Progenitor cell of endocrine pancreas (in vitro differentiated cells): ENCODE data around the gene ADCY10. TPM values are rescaled to one million over a fixed set of nuclear protein-coding genes. Genes with fewer than 3 reads are reported as not detected.

ENCODE experiments used
- DNase-seq: peaks from one replicate; pipeline ENCODE4 v3.0.0; 2021; ENCODE audit warnings: low spot score; ENCODE audit not compliant: unreplicated experiment
- H3K27ac Mint-ChIP-seq: 2 replicates; pipeline ENCODE4 v1.8.0; 2021; ENCODE audit warnings: mild to moderate bottlenecking, moderate library complexity, mixed read lengths
- H3K27me3 Mint-ChIP-seq: 2 replicates; pipeline ENCODE4 v1.8.0; 2021; ENCODE audit warnings: mixed read lengths
- H3K36me3 Mint-ChIP-seq: 2 replicates; pipeline ENCODE4 v1.8.0; 2022; ENCODE audit warnings: mixed read lengths; ENCODE audit not compliant: insufficient read depth
- H3K4me1 Mint-ChIP-seq: 2 replicates; pipeline ENCODE4 v1.8.0; 2021; ENCODE audit warnings: low read depth, mixed read lengths
- H3K4me3 Mint-ChIP-seq: 2 replicates; pipeline ENCODE4 v1.8.0; 2021; ENCODE audit warnings: low read depth, mild to moderate bottlenecking, moderate library complexity, mixed read lengths
- H3K9me3 Mint-ChIP-seq: 2 replicates; pipeline ENCODE4 v1.8.0; 2021; ENCODE audit warnings: low read depth, mixed read lengths
- CTCF ChIP-seq: fragments of 200-600 bp; sonication (generic); IDR thresholded peaks from one replicate; pipeline ENCODE4 v1.5.0; 2021; ENCODE audit warnings: antibody characterized with exemption, mild to moderate bottlenecking; ENCODE audit not compliant: unreplicated experiment
- total RNA-seq: library from RNA; stranded (reverse); gene quantifications from 2 replicates; pipeline ENCODE4 v1.2.1, GENCODE V29; 2021

ADCY10 gene
- total RNA-seq, 1 donor from 2014 or later = 0.60 TPM

GRCh38 chr1:167797015-167797414, 116.9 kb downstream of the ADCY10 start:
- H3K27ac Mint-ChIP-seq = peak overlapping the region; percentile 73
- H3K27me3 Mint-ChIP-seq = no peaks in the 10 kb centered on the region
- H3K36me3 Mint-ChIP-seq = peaks cover 18% of the 10 kb centered on the region
- no peak for TF ChIP-seq CTCF
- no peak overlapping the region for H3K4me3 Mint-ChIP-seq
- peaks cover under 1% of the 10 kb centered on the region for H3K9me3 Mint-ChIP-seq
- peaks cover 22% of the 10 kb centered on the region for H3K4me1 Mint-ChIP-seq
- no peak for DNase-seq

GRCh38 chr1:167795810-167796740, 117.9 kb downstream of the ADCY10 start:
- Mint-ChIP-seq H3K27me3 (no peaks in the 10 kb centered on the region), H3K4me1 (peaks cover 22% of the 10 kb centered on the region), H3K4me3 (no peak overlapping the region), H3K27ac (peak overlapping the region; percentile 52), H3K36me3 (peaks cover 18% of the 10 kb centered on the region), H3K9me3 (no peaks in the 10 kb centered on the region)
- DNase-seq = no peak
- TF ChIP-seq CTCF = no peak

GRCh38 chr1:167794043-167794442, 119.9 kb downstream of the ADCY10 start:
- Mint-ChIP-seq H3K36me3 (peaks cover 21% of the 10 kb centered on the region), H3K27ac (no peak overlapping the region)

GRCh38 chr1:167792188-167792565, 121.8 kb downstream of the ADCY10 start:
- Mint-ChIP-seq H3K36me3 (peaks cover 28% of the 10 kb centered on the region), H3K4me1 (peaks cover 10% of the 10 kb centered on the region), H3K9me3 (no peaks in the 10 kb centered on the region), H3K27me3 (no peaks in the 10 kb centered on the region), H3K27ac (no peak overlapping the region), H3K4me3 (no peak overlapping the region)
- no peak for DNase-seq
- no peak for TF ChIP-seq CTCF

More at GRCh38 chr1:167794043-167794442, 119.9 kb downstream of the ADCY10 start:
- DNase-seq = no peak
- Mint-ChIP-seq H3K4me1 (peaks cover 17% of the 10 kb centered on the region), H3K4me3 (no peak overlapping the region), H3K9me3 (no peaks in the 10 kb centered on the region), H3K27me3 (no peaks in the 10 kb centered on the region)
- TF ChIP-seq CTCF = no peak

- no peak for TF ChIP-seq CTCF
- no peaks in the 10 kb centered on the region for H3K9me3 Mint-ChIP-seq
- H3K27ac Mint-ChIP-seq = no peak overlapping the region
- H3K36me3 Mint-ChIP-seq = peaks cover 29% of the 10 kb centered on the region
- H3K4me3 Mint-ChIP-seq = no peak overlapping the region
- no peak for DNase-seq
- H3K4me1 Mint-ChIP-seq = peaks cover 5% of the 10 kb centered on the region
- no peaks in the 10 kb centered on the region for H3K27me3 Mint-ChIP-seq
These were observed 122.4 kb downstream of the ADCY10 start for GRCh38 chr1:167791281-167792187.
